ENCODE results near the gene TCF7. TPM values are rescaled to one million over a fixed set of nuclear protein-coding genes. Genes with fewer than 3 reads are reported as not detected.

Gene TCF7
- total and polyA plus RNA-seq, 2 of the 13 experiments (the other 11 are each of a cell fraction or from before 2014, with no cell fraction given), result 6.3 to 6.8 TPM

GRCh38 chr5:134176511-134177368, 62.3 kb downstream of the TCF7 start, which contains the start of gene SKP1 (continued):
- TF ChIP-seq ZNF468 (CRISPR knock-in tag; IDR thresholded peaks at IDR 0.05), result peak; percentile 92
- TF ChIP-seq ZNF772 (CRISPR knock-in tag; IDR thresholded peaks at IDR 0.05), result peak; percentile 86; the same call in 1 of the 2 replicates
- TF ChIP-seq ZBTB44 (CRISPR knock-in tag; IDR thresholded peaks at IDR 0.05), result 0 out of 2 replicates have a peak, but pooled peaks have one; percentile 26
- peak; percentile 90 for TF ChIP-seq ZBTB20 (CRISPR knock-in tag; IDR thresholded peaks at IDR 0.05; ENCODE audit: borderline replicate concordance, low read depth)
- TF ChIP-seq CREB1 (IDR thresholded peaks at IDR 0.05), result peak; percentile 24; the same call in 1 of the 2 replicates
- peak; percentile 64; the same call in 1 of the 2 replicates for TF ChIP-seq CREB1 (CRISPR knock-in tag; IDR thresholded peaks at IDR 0.05)
- 0 out of 2 replicates have a peak, but pooled peaks have one; percentile 47 for TF ChIP-seq ZBTB4 (CRISPR knock-in tag; IDR thresholded peaks at IDR 0.05; ENCODE audit: borderline replicate concordance)
- peak; percentile 47; the same call in 1 of the 2 replicates for TF ChIP-seq PPARG (CRISPR knock-in tag; conservative IDR thresholded peaks at IDR 0.05)
- no peak for TF ChIP-seq ZNF746 (CRISPR knock-in tag; IDR thresholded peaks at IDR 0.05)
- no peak for TF ChIP-seq ZNF644 (CRISPR knock-in tag; IDR thresholded peaks at IDR 0.05; ENCODE audit: low read depth)
- peak; percentile 92 for TF ChIP-seq PHF5A (CRISPR knock-in tag; IDR thresholded peaks at IDR 0.05; ENCODE audit: low read depth, unreplicated experiment)
- 0 out of 2 replicates have a peak, but pooled peaks have one; percentile 75 for TF ChIP-seq FOXJ3 (CRISPR knock-in tag; IDR thresholded peaks at IDR 0.05; ENCODE audit: borderline replicate concordance)
- peak; percentile 89 for TF ChIP-seq ZNF343 (CRISPR knock-in tag; IDR thresholded peaks at IDR 0.05)
- TF ChIP-seq ZNF768 (CRISPR knock-in tag; IDR thresholded peaks at IDR 0.05), result peak; percentile 64
- no peak; the same call in 1 of the 2 replicates for TF ChIP-seq ZNF724P (CRISPR knock-in tag; IDR thresholded peaks at IDR 0.05; ENCODE audit: borderline replicate concordance)
- no peak for TF ChIP-seq HMG20A (CRISPR knock-in tag; IDR thresholded peaks at IDR 0.05; ENCODE audit: borderline replicate concordance)
- TF ChIP-seq CENPT (CRISPR knock-in tag; IDR thresholded peaks at IDR 0.05; ENCODE audit: low read depth), result 0 out of 2 replicates have a peak, but pooled peaks have one; percentile 35
- no peak for TF ChIP-seq ESRRA (CRISPR knock-in tag; IDR thresholded peaks at IDR 0.05; ENCODE audit: low read depth)
- TF ChIP-seq PBX3 (CRISPR knock-in tag; IDR thresholded peaks at IDR 0.05; ENCODE audit: borderline replicate concordance), result no peak; the same call in 1 of the 2 replicates
- TF ChIP-seq ZFP36L2 (CRISPR knock-in tag; IDR thresholded peaks at IDR 0.05), result peak; percentile 49; the same call in 1 of the 2 replicates
- TF ChIP-seq LCORL (IDR thresholded peaks at IDR 0.05), result peak; percentile 75; the same call in 1 of the 2 replicates
- no peak for TF ChIP-seq LCORL (CRISPR knock-in tag; IDR thresholded peaks at IDR 0.05)
- TF ChIP-seq ZNF225 (CRISPR knock-in tag; IDR thresholded peaks at IDR 0.05), result peak; percentile 77; the same call in 1 of the 2 replicates
- TF ChIP-seq MED1 (CRISPR knock-in tag; IDR thresholded peaks at IDR 0.05), result peak; percentile 70

Data from HepG2 (cell line).